Testis (tissue), 2 donors: ENCODE results near the gene TP73.

Experiments
- POLR2A ChIP-seq: fragments of 450-650 bp; IDR thresholded peaks from one replicate; pipeline ENCODE4 v1.6.1; 2017; ENCODE audit warnings: antibody characterized with exemption, mild to moderate bottlenecking, moderate library complexity
- TF ChIP-seq, protein P1 (sequence below), 3 experiments: fragments of 450-650 bp in 2 of 3; fragments of 200-600 bp in 1 of 3; sonication (generic) in 1 of 3; IDR thresholded peaks; one replicate each; pipeline ENCODE4 v1.5.1; 2016 to 2019; ENCODE audit warnings: antibody characterized with exemption in 3 of 3, mild to moderate bottlenecking in 2 of 3, moderate library complexity in 1 of 3

- TF ChIP-seq, protein P1, sequence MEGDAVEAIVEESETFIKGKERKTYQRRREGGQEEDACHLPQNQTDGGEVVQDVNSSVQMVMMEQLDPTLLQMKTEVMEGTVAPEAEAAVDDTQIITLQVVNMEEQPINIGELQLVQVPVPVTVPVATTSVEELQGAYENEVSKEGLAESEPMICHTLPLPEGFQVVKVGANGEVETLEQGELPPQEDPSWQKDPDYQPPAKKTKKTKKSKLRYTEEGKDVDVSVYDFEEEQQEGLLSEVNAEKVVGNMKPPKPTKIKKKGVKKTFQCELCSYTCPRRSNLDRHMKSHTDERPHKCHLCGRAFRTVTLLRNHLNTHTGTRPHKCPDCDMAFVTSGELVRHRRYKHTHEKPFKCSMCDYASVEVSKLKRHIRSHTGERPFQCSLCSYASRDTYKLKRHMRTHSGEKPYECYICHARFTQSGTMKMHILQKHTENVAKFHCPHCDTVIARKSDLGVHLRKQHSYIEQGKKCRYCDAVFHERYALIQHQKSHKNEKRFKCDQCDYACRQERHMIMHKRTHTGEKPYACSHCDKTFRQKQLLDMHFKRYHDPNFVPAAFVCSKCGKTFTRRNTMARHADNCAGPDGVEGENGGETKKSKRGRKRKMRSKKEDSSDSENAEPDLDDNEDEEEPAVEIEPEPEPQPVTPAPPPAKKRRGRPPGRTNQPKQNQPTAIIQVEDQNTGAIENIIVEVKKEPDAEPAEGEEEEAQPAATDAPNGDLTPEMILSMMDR (IDR thresholded peaks at IDR 0.05), result peak; percentile 77 to 80 (median 80)
- no peak for TF ChIP-seq POLR2A
These were observed 33.2 kb upstream of the TP73 start for GRCh38 chr1:3618881-3619671.
